ENCODE results near the gene NEDD4. TPM values are rescaled to one million over a fixed set of nuclear protein-coding genes. Genes with fewer than 3 reads are reported as not detected.

NEDD4 gene
- polyA plus RNA-seq, 1 donor from 2014 or later, result 1.6 TPM

DNA sequence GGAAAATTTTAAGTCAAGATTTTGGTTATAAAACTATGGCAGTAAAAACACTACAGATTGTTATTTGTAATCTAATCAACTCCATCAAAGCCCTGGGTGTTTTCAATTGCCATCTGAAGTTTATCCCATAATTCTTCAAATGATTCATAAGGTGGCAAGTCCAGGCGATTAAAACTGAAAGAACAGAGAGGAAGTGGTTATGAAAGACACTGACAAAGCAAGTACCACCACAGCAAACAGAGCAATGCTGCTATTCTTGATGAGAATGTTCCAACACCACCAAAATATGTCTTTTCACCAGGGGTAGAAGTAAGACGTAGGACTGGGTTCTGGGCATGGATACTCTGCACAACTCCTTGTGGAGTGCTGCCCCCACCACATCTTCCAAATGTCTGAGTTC lies 163.6 kb downstream of the NEDD4 start:
- no peaks in the 10 kb centered on the region for H3F3A ChIP-seq (ENCODE audit: insufficient read depth, low read length, poor library complexity, severe bottlenecking)
- H3K36me3 ChIP-seq (ENCODE audit: insufficient read depth, low read length), result no peaks in the 10 kb centered on the region
- H3K27ac ChIP-seq (ENCODE audit: low read length), result no peak overlapping the region
- no peak overlapping the region for H3K4me3 ChIP-seq (ENCODE audit: low read length)
- H4K20me1 ChIP-seq (ENCODE audit: insufficient read depth), result no peaks in the 10 kb centered on the region
- no peak overlapping the region for H3K4me2 ChIP-seq (ENCODE audit: low read length)
- H3K79me2 ChIP-seq (replicated peaks; ENCODE audit: insufficient read depth, low read length), result no peaks in the 10 kb centered on the region
- no peak overlapping the region for H3K9ac ChIP-seq (ENCODE audit: low read length)
- H3K9me2 ChIP-seq (ENCODE audit: insufficient read depth, low read length), result no peaks in the 10 kb centered on the region
- no peaks in the 10 kb centered on the region for H3K9me3 ChIP-seq (ENCODE audit: low read length)
- TF ChIP-seq RAD21 (conservative IDR thresholded peaks at IDR 0.05) (no peak), SMC3 (conservative IDR thresholded peaks at IDR 0.05; ENCODE audit: poor library complexity) (no peak)
- H2AFZ ChIP-seq (ENCODE audit: low read depth, low read length), result no peak overlapping the region
- H3K27me3 ChIP-seq (ENCODE audit: insufficient read depth, low read depth, low read length), result no peaks in the 10 kb centered on the region

- no peaks in the 10 kb centered on the region for H4K20me1 ChIP-seq (ENCODE audit: insufficient read depth)
- H3F3A ChIP-seq (ENCODE audit: insufficient read depth, low read length, poor library complexity, severe bottlenecking), result no peaks in the 10 kb centered on the region
- H3K9me3 ChIP-seq (ENCODE audit: low read length), result no peaks in the 10 kb centered on the region
- H2AFZ ChIP-seq (ENCODE audit: low read depth, low read length), result no peak overlapping the region
- H3K36me3 ChIP-seq (ENCODE audit: insufficient read depth, low read length), result no peaks in the 10 kb centered on the region
- H3K79me2 ChIP-seq (replicated peaks; ENCODE audit: insufficient read depth, low read length), result no peaks in the 10 kb centered on the region
- no peak overlapping the region for H3K27ac ChIP-seq (ENCODE audit: low read length)
- no peaks in the 10 kb centered on the region for H3K9me2 ChIP-seq (ENCODE audit: insufficient read depth, low read length)
- H3K9ac ChIP-seq (ENCODE audit: low read length), result no peak overlapping the region
- no peak overlapping the region for H3K4me2 ChIP-seq (ENCODE audit: low read length)
- no peak for TF ChIP-seq TAF1 (IDR thresholded peaks at IDR 0.05; ENCODE audit: low read depth)
- TF ChIP-seq, protein P1, sequence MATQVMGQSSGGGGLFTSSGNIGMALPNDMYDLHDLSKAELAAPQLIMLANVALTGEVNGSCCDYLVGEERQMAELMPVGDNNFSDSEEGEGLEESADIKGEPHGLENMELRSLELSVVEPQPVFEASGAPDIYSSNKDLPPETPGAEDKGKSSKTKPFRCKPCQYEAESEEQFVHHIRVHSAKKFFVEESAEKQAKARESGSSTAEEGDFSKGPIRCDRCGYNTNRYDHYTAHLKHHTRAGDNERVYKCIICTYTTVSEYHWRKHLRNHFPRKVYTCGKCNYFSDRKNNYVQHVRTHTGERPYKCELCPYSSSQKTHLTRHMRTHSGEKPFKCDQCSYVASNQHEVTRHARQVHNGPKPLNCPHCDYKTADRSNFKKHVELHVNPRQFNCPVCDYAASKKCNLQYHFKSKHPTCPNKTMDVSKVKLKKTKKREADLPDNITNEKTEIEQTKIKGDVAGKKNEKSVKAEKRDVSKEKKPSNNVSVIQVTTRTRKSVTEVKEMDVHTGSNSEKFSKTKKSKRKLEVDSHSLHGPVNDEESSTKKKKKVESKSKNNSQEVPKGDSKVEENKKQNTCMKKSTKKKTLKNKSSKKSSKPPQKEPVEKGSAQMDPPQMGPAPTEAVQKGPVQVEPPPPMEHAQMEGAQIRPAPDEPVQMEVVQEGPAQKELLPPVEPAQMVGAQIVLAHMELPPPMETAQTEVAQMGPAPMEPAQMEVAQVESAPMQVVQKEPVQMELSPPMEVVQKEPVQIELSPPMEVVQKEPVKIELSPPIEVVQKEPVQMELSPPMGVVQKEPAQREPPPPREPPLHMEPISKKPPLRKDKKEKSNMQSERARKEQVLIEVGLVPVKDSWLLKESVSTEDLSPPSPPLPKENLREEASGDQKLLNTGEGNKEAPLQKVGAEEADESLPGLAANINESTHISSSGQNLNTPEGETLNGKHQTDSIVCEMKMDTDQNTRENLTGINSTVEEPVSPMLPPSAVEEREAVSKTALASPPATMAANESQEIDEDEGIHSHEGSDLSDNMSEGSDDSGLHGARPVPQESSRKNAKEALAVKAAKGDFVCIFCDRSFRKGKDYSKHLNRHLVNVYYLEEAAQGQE (IDR thresholded peaks at IDR 0.05; ENCODE audit: borderline replicate concordance), result no peak
- no peak for TF ChIP-seq RAD21 (conservative IDR thresholded peaks at IDR 0.05)
- no peak for TF ChIP-seq SMC3 (conservative IDR thresholded peaks at IDR 0.05; ENCODE audit: poor library complexity)
- no peak for TF ChIP-seq POLR2AphosphoS5 (IDR thresholded peaks at IDR 0.05)
- no peak for TF ChIP-seq CTCF (IDR thresholded peaks at IDR 0.05; ENCODE audit: poor library complexity, severe bottlenecking)
- TF ChIP-seq EZH2 (IDR thresholded peaks at IDR 0.05; ENCODE audit: borderline replicate concordance, insufficient read depth, low read length, poor library complexity, severe bottlenecking), result no peak
- no peak for TF ChIP-seq MXI1 (conservative IDR thresholded peaks at IDR 0.05; ENCODE audit: poor library complexity, severe bottlenecking)
- TF ChIP-seq EP300 (conservative IDR thresholded peaks at IDR 0.05; ENCODE audit: poor library complexity, severe bottlenecking), result no peak
- no peak overlapping the region for H3K4me3 ChIP-seq (ENCODE audit: low read length)
- no peaks in the 10 kb centered on the region for H3K27me3 ChIP-seq (ENCODE audit: insufficient read depth, low read depth, low read length)
Measured at GRCh38 chr15:55827955-55828354, 165.5 kb downstream of the NEDD4 start.

DNA sequence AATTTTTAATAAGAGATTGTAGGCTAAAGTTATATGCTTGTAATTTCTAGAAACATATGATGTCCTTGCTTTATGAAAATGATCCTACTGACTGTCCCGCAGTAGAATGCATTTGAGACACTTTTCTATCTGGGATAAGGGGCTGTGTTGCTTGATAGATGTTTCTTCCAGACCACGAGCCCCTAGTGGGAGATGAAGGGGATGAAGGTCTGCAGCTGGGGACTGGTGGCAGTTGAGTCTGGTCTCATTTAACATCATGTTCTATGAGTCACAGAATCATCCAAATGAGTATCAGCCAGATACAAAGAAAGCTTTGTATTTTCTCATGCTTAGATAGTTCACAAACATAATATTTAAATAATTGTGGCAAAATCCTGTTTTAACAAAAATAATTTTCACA lies 166.2 kb downstream of the NEDD4 start:
- H3K4me3 ChIP-seq (ENCODE audit: low read length), result no peak overlapping the region
- H4K20me1 ChIP-seq (ENCODE audit: insufficient read depth), result no peaks in the 10 kb centered on the region
- TF ChIP-seq RAD21 (conservative IDR thresholded peaks at IDR 0.05) (no peak), EZH2 (IDR thresholded peaks at IDR 0.05; ENCODE audit: borderline replicate concordance, insufficient read depth, low read length, poor library complexity, severe bottlenecking) (no peak), CTCF (IDR thresholded peaks at IDR 0.05; ENCODE audit: poor library complexity, severe bottlenecking) (no peak), EP300 (conservative IDR thresholded peaks at IDR 0.05; ENCODE audit: poor library complexity, severe bottlenecking) (no peak), SMC3 (conservative IDR thresholded peaks at IDR 0.05; ENCODE audit: poor library complexity) (no peak), POLR2AphosphoS5 (IDR thresholded peaks at IDR 0.05) (no peak), TAF1 (IDR thresholded peaks at IDR 0.05; ENCODE audit: low read depth) (no peak), MXI1 (conservative IDR thresholded peaks at IDR 0.05; ENCODE audit: poor library complexity, severe bottlenecking) (no peak)
- TF ChIP-seq, protein P1 (IDR thresholded peaks at IDR 0.05; ENCODE audit: borderline replicate concordance), result no peak
- no peak overlapping the region for H2AFZ ChIP-seq (ENCODE audit: low read depth, low read length)
- H3K9me2 ChIP-seq (ENCODE audit: insufficient read depth, low read length), result no peaks in the 10 kb centered on the region
- H3K79me2 ChIP-seq (replicated peaks; ENCODE audit: insufficient read depth, low read length), result no peaks in the 10 kb centered on the region
- H3K27me3 ChIP-seq (ENCODE audit: insufficient read depth, low read depth, low read length), result no peaks in the 10 kb centered on the region
- H3K27ac ChIP-seq (ENCODE audit: low read length), result no peak overlapping the region
- H3K9me3 ChIP-seq (ENCODE audit: low read length), result no peaks in the 10 kb centered on the region
- H3F3A ChIP-seq (ENCODE audit: insufficient read depth, low read length, poor library complexity, severe bottlenecking), result no peaks in the 10 kb centered on the region
- H3K36me3 ChIP-seq (ENCODE audit: insufficient read depth, low read length), result no peaks in the 10 kb centered on the region
- H3K9ac ChIP-seq (ENCODE audit: low read length), result no peak overlapping the region
- no peak overlapping the region for H3K4me2 ChIP-seq (ENCODE audit: low read length)

Data from neural cell (in vitro differentiated cells).